Measurements from ENCODE around the gene POLR2I. TPM values are rescaled to one million over a fixed set of nuclear protein-coding genes. Genes with fewer than 3 reads are reported as not detected.
A peak's percentile ranks its signal among the peaks of the same experiment; 100 is the strongest.

The POLR2I gene
- total RNA-seq (10 to 100 TPM; 11.4 to 82.1 TPM), polyA plus RNA-seq (100 to 1,000 TPM in 1 of 2 donors, 10 to 100 TPM in 1; 40.2 to 110 TPM)

DNA sequence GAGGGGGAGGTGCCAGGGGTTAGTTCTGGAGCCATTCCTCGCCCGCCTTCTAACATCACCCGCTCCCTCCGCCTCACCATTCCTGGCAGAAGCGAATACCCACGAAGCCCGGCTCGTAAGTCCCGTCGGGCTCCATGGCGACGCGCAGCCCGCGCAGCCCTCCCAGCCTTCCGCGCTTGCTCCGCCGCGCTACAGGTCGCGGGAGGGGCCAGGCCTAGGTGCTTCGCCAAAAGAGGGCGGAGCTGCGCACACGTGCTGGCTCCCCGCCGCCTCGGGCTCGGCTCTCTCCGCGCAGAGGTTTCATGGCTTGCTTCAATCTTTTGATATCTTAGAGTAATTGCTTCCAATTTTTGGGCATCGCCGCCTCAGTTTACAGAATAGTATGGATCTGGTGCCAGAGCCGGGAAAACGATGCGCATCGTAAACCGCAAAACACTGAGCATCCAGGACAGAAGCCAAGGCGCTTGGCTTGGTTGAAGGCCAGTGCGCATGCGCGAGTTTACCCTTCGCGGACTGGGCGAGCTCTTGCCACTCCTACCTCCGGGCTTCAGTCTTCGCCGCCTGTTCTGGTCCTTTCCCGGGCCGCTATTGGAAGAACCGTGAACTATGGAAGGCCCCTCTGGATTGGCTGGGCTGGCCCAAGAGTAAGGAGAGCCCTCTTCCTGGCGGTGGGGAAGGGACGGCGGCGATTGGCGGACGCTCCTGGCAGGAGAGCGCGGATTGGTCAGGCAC lies at the start of gene POLR2I:
Gene POLR2I, minus strand, starts transcription at position 155 of the 732 bp plus-strand sequence. Its CDS starts 19 bp downstream, at position 136.
- H3K9me3 ChIP-seq (ENCODE audit: control insufficient read depth in 4 of 4, low read length in 3 of 4) = no peaks in the 10 kb centered on the region
- WGBS = under 1% methylated on average over 60 of the region's 60 CpGs
- peaks cover 0 to 17% (median 8%) of the 10 kb centered on the region in 4 donors for H3K36me3 ChIP-seq (ENCODE audit: control insufficient read depth in 4 of 4, insufficient read depth in 3 of 4, low read depth in 1 of 4, low read length in 3 of 4)
- peak within 1 kb of the TSS; percentile 78 to 99 (median 97) for H3K4me3 ChIP-seq (ENCODE audit: low read depth in 1 of 3, low read length in 3 of 3)
- TF ChIP-seq, protein P1, sequence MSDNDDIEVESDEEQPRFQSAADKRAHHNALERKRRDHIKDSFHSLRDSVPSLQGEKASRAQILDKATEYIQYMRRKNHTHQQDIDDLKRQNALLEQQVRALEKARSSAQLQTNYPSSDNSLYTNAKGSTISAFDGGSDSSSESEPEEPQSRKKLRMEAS (IDR thresholded peaks at IDR 0.05) = no peak
- TF ChIP-seq HNF4A (conservative IDR thresholded peaks at IDR 0.05) (peak; percentile 3 to 10), JUND (IDR thresholded peaks at IDR 0.05) (peak in 1 of 2 donors; percentile 23), RAD21 (IDR thresholded peaks at IDR 0.05) (peak in 1 of 2 donors; percentile 20), FOXA2 (IDR thresholded peaks at IDR 0.05) (no peak), ZBTB33 (IDR thresholded peaks at IDR 0.05) (no peak), EGR1 (IDR thresholded peaks at IDR 0.05; ENCODE audit: low read depth in 2 of 2) (no peak), TAF1 (conservative IDR thresholded peaks at IDR 0.05) (no peak), RXRA (IDR thresholded peaks at IDR 0.05) (peak; percentile 5 to 22), FOXA1 (IDR thresholded peaks at IDR 0.05) (peak; percentile 3), SP1 (IDR thresholded peaks at IDR 0.05) (peak; percentile 99), HNF4G (IDR thresholded peaks at IDR 0.05) (no peak), YY1 (IDR thresholded peaks at IDR 0.05) (peak; percentile 95), NR2F2 (IDR thresholded peaks at IDR 0.05) (peak; percentile 15), GABPA (IDR thresholded peaks at IDR 0.05 in 1 of 2, conservative IDR thresholded peaks at IDR 0.05 in 1 of 2) (peak in 1 of 2 donors; percentile 73)
- TF ChIP-seq, protein P2, sequence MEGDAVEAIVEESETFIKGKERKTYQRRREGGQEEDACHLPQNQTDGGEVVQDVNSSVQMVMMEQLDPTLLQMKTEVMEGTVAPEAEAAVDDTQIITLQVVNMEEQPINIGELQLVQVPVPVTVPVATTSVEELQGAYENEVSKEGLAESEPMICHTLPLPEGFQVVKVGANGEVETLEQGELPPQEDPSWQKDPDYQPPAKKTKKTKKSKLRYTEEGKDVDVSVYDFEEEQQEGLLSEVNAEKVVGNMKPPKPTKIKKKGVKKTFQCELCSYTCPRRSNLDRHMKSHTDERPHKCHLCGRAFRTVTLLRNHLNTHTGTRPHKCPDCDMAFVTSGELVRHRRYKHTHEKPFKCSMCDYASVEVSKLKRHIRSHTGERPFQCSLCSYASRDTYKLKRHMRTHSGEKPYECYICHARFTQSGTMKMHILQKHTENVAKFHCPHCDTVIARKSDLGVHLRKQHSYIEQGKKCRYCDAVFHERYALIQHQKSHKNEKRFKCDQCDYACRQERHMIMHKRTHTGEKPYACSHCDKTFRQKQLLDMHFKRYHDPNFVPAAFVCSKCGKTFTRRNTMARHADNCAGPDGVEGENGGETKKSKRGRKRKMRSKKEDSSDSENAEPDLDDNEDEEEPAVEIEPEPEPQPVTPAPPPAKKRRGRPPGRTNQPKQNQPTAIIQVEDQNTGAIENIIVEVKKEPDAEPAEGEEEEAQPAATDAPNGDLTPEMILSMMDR (IDR thresholded peaks at IDR 0.05; ENCODE audit: low read depth, low read length, missing input control) = no peak
- TF ChIP-seq, protein P3, sequence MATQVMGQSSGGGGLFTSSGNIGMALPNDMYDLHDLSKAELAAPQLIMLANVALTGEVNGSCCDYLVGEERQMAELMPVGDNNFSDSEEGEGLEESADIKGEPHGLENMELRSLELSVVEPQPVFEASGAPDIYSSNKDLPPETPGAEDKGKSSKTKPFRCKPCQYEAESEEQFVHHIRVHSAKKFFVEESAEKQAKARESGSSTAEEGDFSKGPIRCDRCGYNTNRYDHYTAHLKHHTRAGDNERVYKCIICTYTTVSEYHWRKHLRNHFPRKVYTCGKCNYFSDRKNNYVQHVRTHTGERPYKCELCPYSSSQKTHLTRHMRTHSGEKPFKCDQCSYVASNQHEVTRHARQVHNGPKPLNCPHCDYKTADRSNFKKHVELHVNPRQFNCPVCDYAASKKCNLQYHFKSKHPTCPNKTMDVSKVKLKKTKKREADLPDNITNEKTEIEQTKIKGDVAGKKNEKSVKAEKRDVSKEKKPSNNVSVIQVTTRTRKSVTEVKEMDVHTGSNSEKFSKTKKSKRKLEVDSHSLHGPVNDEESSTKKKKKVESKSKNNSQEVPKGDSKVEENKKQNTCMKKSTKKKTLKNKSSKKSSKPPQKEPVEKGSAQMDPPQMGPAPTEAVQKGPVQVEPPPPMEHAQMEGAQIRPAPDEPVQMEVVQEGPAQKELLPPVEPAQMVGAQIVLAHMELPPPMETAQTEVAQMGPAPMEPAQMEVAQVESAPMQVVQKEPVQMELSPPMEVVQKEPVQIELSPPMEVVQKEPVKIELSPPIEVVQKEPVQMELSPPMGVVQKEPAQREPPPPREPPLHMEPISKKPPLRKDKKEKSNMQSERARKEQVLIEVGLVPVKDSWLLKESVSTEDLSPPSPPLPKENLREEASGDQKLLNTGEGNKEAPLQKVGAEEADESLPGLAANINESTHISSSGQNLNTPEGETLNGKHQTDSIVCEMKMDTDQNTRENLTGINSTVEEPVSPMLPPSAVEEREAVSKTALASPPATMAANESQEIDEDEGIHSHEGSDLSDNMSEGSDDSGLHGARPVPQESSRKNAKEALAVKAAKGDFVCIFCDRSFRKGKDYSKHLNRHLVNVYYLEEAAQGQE (IDR thresholded peaks at IDR 0.05) = peak; percentile 61
- TF ChIP-seq, protein P4, sequence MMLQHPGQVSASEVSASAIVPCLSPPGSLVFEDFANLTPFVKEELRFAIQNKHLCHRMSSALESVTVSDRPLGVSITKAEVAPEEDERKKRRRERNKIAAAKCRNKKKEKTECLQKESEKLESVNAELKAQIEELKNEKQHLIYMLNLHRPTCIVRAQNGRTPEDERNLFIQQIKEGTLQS (IDR thresholded peaks at IDR 0.05) = no peak
- peaks cover 5 to 21% (median 17%) of the 10 kb centered on the region in 4 donors for H3K4me1 ChIP-seq (ENCODE audit: control insufficient read depth in 4 of 4, insufficient read depth in 4 of 4, low read length in 3 of 4)
- peak within 1 kb of the TSS; percentile 93 to 94 for H3K9ac ChIP-seq (ENCODE audit: low read depth in 1 of 2, low read length in 2 of 2)
- no peaks in the 10 kb centered on the region for H3K27me3 ChIP-seq (ENCODE audit: control insufficient read depth in 4 of 4, insufficient read depth in 4 of 4, low read length in 3 of 4)
- DNase-seq (ENCODE audit: low spot score) = peak; percentile 95
- peak within 1 kb of the TSS; percentile 81 to 87 for H3K27ac ChIP-seq (ENCODE audit: low read depth in 1 of 2, low read length in 2 of 2)
